B cell (primary cell): ENCODE data around the gene NPIPA7. TPM values are rescaled to one million over a fixed set of nuclear protein-coding genes. Genes with fewer than 3 reads are reported as not detected.
"Not testable (repeated sequence)": the region's sequence is repeated elsewhere in the genome, so short reads cannot be mapped to it uniquely, and the experiment has no call there.

Source experiments
- ATAC-seq: fragments of 200-7000 bp; cut with Tn5 transposase; one replicate; pipeline ENCODE4 v1.10.0; 2021; ENCODE audit warnings: low read depth, mild to moderate bottlenecking, moderate number of reproducible peaks, moderate library complexity
- CTCF ChIA-PET: fragments of 350-600 bp; sonication (Branson Sonifier 250); formaldehyde crosslinking; loops from one replicate; lab custom pipeline; 2021; ENCODE audit warnings: antibody characterized with exemption, inconsistent platforms; lab: Charles Lee
- POLR2A ChIA-PET: fragments of 350-600 bp; sonication (Branson Sonifier 250); formaldehyde crosslinking; loops from one replicate; lab custom pipeline; 2021; ENCODE audit warnings: antibody characterized with exemption; lab: Charles Lee
- DNase-seq: peaks from one replicate; pipeline ENCODE4 v3.0.0; 2013
- H2AFZ ChIP-seq: 2 replicates; pipeline ENCODE4 v1.6.1; 2012; ENCODE audit warnings: mild to moderate bottlenecking, low read depth, low read length; ENCODE audit not compliant: insufficient read depth, poor library complexity, severe bottlenecking
- H3K27ac ChIP-seq, 2 donors: 1 replicate in 1 of 2; 2 replicates in 1 of 2; pipeline ENCODE4 v1.5.1; 2012 to 2013; ENCODE audit warnings: low read length in 2 of 2, mild to moderate bottlenecking in 2 of 2, moderate library complexity in 1 of 2
- H3K27me3 ChIP-seq, 4 experiments: fragments of 200-600 bp in 1 of 4; sonication (generic) in 1 of 4; replicated peaks in 1 of 4; 1 replicate in 2 of 4; 2 replicates in 2 of 4; pipeline versions ENCODE4 v1.6.1 to v1.7.0; 2013 to 2016; ENCODE audit warnings: low read length in 3 of 4, mild to moderate bottlenecking in 2 of 4, mixed read lengths in 1 of 4, moderate library complexity in 1 of 4; ENCODE audit not compliant: insufficient read depth in 4 of 4, control insufficient read depth in 3 of 4; ENCODE audit errors: control extremely low read depth in 1 of 4
- H3K36me3 ChIP-seq, 2 experiments: replicated peaks in 1 of 2; 1 replicate in 1 of 2; 2 replicates in 1 of 2; pipeline versions ENCODE4 v1.6.1 to v1.7.1; 2013; ENCODE audit warnings: low read length in 1 of 2; ENCODE audit not compliant: insufficient read depth in 2 of 2, control insufficient read depth in 1 of 2; ENCODE audit errors: control extremely low read depth in 1 of 2, extremely low read depth in 1 of 2
- H3K4me1 ChIP-seq, 2 donors: fragments of 200-600 bp in 1 of 2; sonication (generic) in 1 of 2; 1 replicate in 1 of 2; 2 replicates in 1 of 2; pipeline versions ENCODE4 v1.5.1 to v1.6.1; 2013 to 2017; ENCODE audit warnings: low read length in 2 of 2; ENCODE audit not compliant: control insufficient read depth in 2 of 2, insufficient read depth in 2 of 2
- H3K4me2 ChIP-seq: replicated peaks from 2 replicates; pipeline ENCODE3; 2012; ENCODE audit warnings: mild to moderate bottlenecking, low read depth, low read length; ENCODE audit not compliant: poor library complexity, severe bottlenecking
- H3K4me3 ChIP-seq, 5 experiments: fragments of 200-600 bp in 1 of 5; sonication (generic) in 1 of 5; 1 replicate in 3 of 5; 2 replicates in 2 of 5; pipeline versions ENCODE4 v1.5.1 to v1.7.0; 2011 to 2016; ENCODE audit warnings: low read length in 4 of 5, mild to moderate bottlenecking in 4 of 5, low read depth in 2 of 5, control low read depth in 1 of 5, moderate library complexity in 1 of 5; ENCODE audit not compliant: insufficient read depth in 1 of 5; ENCODE audit errors: control extremely low read depth in 1 of 5, extremely low read depth in 1 of 5
- H3K79me2 ChIP-seq: fragments of 200-600 bp; sonication (generic); one replicate; pipeline ENCODE4 v1.6.0; 2016; ENCODE audit warnings: low read length; ENCODE audit not compliant: control insufficient read depth, insufficient read depth
- H3K9ac ChIP-seq: fragments of 200-600 bp; sonication (generic); 2 replicates; pipeline ENCODE4 v1.6.1; 2017; ENCODE audit warnings: mild to moderate bottlenecking, low read length, moderate library complexity
- H3K9me3 ChIP-seq, 3 donors: one replicate each; pipeline versions ENCODE4 v1.6.1 to v1.7.1; 2013; ENCODE audit warnings: low read length in 2 of 3; ENCODE audit not compliant: control insufficient read depth in 2 of 3, insufficient read depth in 1 of 3; ENCODE audit errors: control extremely low read depth in 1 of 3
- H4K20me1 ChIP-seq: 2 replicates; pipeline ENCODE4 v1.6.0; 2012; ENCODE audit warnings: mild to moderate bottlenecking, low read length; ENCODE audit not compliant: insufficient read depth, control insufficient read depth, poor library complexity, severe bottlenecking
- H3K27ac Mint-ChIP-seq: one replicate; pipeline ENCODE4 v1.8.0; 2021; ENCODE audit warnings: mixed read lengths
- H3K27me3 Mint-ChIP-seq: one replicate; pipeline ENCODE4 v1.8.0; 2021; ENCODE audit warnings: mixed read lengths
- H3K4me1 Mint-ChIP-seq: one replicate; pipeline ENCODE4 v1.8.0; 2021; ENCODE audit warnings: mixed read lengths
- H3K4me3 Mint-ChIP-seq: one replicate; pipeline ENCODE4 v1.8.0; 2021; ENCODE audit warnings: mixed read lengths
- H3K9me3 Mint-ChIP-seq: one replicate; pipeline ENCODE4 v1.8.0; 2022; ENCODE audit warnings: mixed read lengths; ENCODE audit not compliant: insufficient read depth
- WGBS: methylation state at CpG from one replicate; pipeline ENCODE4 v1.1.5; 2013; ENCODE audit warnings: missing lambda C conversion rate; ENCODE audit not compliant: insufficient coverage; 5-methylcytosine and 5-hydroxymethylcytosine counted together
- intact Hi-C: fragments of 100-400 bp; cut with micrococcal nuclease; formaldehyde crosslinking; loops from one replicate; pipeline ENCODE4 v1.10.0; 2022
- polyA plus RNA-seq: library from polyadenylated mRNA; depleted of rRNA; stranded (reverse); fragments of >200 nt; gene quantifications from 2 replicates; pipeline ENCODE4 v1.2.3, GENCODE V29; 2012
- total RNA-seq, 2 donors: library from RNA; stranded (reverse); fragments of 120-200 nt in 1 of 2; gene quantifications; 1 replicate in 1 of 2; 2 replicates in 1 of 2; pipeline versions ENCODE4 v1.2.3 to v1.2.4, GENCODE V29; 2013 to 2022

The NPIPA7 gene
- total and polyA plus RNA-seq, 2 donors (not counting 1 experiment from before 2014, with no cell fraction given), result 11.1 to 26.8 TPM

GRCh38 chr16:16417071-16417470 lies 38.1 kb downstream of the NPIPA7 start:
- DNase-seq, H4K20me1 ChIP-seq, CTCF ChIA-PET, intact Hi-C loops, H3K9me3 ChIP-seq, ATAC-seq, H2AFZ ChIP-seq, H3K4me1 ChIP-seq, H3K27ac Mint-ChIP-seq, POLR2A ChIA-PET, H3K4me1 Mint-ChIP-seq, H3K9me3 Mint-ChIP-seq, H3K4me3 Mint-ChIP-seq, H3K79me2 ChIP-seq, H3K9ac ChIP-seq, H3K27me3 Mint-ChIP-seq, H3K36me3 ChIP-seq, H3K4me3 ChIP-seq, H3K27ac ChIP-seq, H3K27me3 ChIP-seq, H3K4me2 ChIP-seq: not testable (repeated sequence)
- WGBS, result no CpG with 5 or more reads among the region's 5 CpGs

- H3K4me1 Mint-ChIP-seq, H3K9me3 ChIP-seq, H3K4me3 ChIP-seq, H3K4me2 ChIP-seq, CTCF ChIA-PET, H2AFZ ChIP-seq, H3K27me3 Mint-ChIP-seq, POLR2A ChIA-PET, H3K4me1 ChIP-seq, H3K27me3 ChIP-seq, H3K36me3 ChIP-seq, DNase-seq, H3K9ac ChIP-seq, H3K4me3 Mint-ChIP-seq, intact Hi-C loops, H3K79me2 ChIP-seq, H3K9me3 Mint-ChIP-seq, ATAC-seq, H4K20me1 ChIP-seq, H3K27ac Mint-ChIP-seq, H3K27ac ChIP-seq: not testable (repeated sequence)
- WGBS, result no CpG with 5 or more reads among the region's 5 CpGs
Measured at GRCh38 chr16:16417914-16418544, 39.1 kb downstream of the NPIPA7 start.

DNA sequence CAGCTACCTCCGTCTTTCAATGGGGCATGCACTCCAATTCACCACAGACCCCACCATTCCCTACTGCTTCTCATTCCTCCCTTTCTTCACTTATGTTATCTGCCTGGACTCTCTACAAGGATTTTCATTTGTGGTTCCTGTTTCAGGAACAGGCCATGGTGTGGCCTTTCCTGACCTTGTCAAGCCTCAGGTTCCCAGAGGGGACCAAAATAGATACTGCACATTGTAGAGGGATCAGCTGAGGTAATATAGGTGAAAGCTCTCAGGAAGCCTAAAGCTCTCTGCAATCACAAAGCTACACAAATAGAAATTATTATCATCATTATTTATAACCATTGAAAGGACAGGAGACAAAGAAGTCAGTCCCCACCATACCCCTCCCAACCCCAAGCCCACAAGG lies 41.6 kb downstream of the NPIPA7 start:
- POLR2A ChIA-PET, H3K27me3 Mint-ChIP-seq, H3K4me3 Mint-ChIP-seq, H3K9ac ChIP-seq, H3K9me3 Mint-ChIP-seq, CTCF ChIA-PET, H3K36me3 ChIP-seq, H3K79me2 ChIP-seq, H3K27ac ChIP-seq, ATAC-seq, DNase-seq, H3K4me1 Mint-ChIP-seq, H3K27ac Mint-ChIP-seq, H3K4me2 ChIP-seq, intact Hi-C loops, H3K27me3 ChIP-seq, H3K4me3 ChIP-seq, H4K20me1 ChIP-seq, H3K4me1 ChIP-seq, H3K9me3 ChIP-seq, H2AFZ ChIP-seq: not testable (repeated sequence)
- no CpG with 5 or more reads among the region's 1 CpG for WGBS

GRCh38 chr16:16425146-16425545 lies 46.2 kb downstream of the NPIPA7 start:
- H3K9ac ChIP-seq, H3K4me3 ChIP-seq, H3K4me1 ChIP-seq, H3K27ac Mint-ChIP-seq, H3K27me3 Mint-ChIP-seq, H3K79me2 ChIP-seq, CTCF ChIA-PET, H3K27ac ChIP-seq, ATAC-seq, POLR2A ChIA-PET, H3K9me3 ChIP-seq, intact Hi-C loops, H3K4me3 Mint-ChIP-seq, H4K20me1 ChIP-seq, H3K36me3 ChIP-seq, H3K4me1 Mint-ChIP-seq, H2AFZ ChIP-seq, H3K27me3 ChIP-seq, H3K9me3 Mint-ChIP-seq, DNase-seq, H3K4me2 ChIP-seq: not testable (repeated sequence)
- WGBS, result no CpG with 5 or more reads among the region's 2 CpGs
